Uterus (tissue), 4 donors: ENCODE results near the gene VEZT. TPM values are rescaled to one million over a fixed set of nuclear protein-coding genes. Genes with fewer than 3 reads are reported as not detected.

ENCODE experiments used
- DNase-seq, 2 donors: peaks; one replicate each; pipeline ENCODE4 v3.0.0-alpha.2; 2019 to 2020
- H3K27ac ChIP-seq, 2 donors: fragments of 200-600 bp; sonication (generic); 1 replicate in 1 of 2; 2 replicates in 1 of 2; pipeline ENCODE4 v1.5.1; 2016 to 2018
- H3K27me3 ChIP-seq, 2 donors: fragments of 200-600 bp; sonication (generic); one replicate each; pipeline ENCODE4 v1.5.1; 2018 to 2019; ENCODE audit warnings: control low read depth in 1 of 2
- H3K36me3 ChIP-seq, 2 donors: fragments of 200-600 bp; sonication (generic); one replicate each; pipeline ENCODE4 v1.5.1; 2019; ENCODE audit warnings: control low read depth in 1 of 2
- H3K4me1 ChIP-seq, 2 donors: fragments of 200-600 bp; sonication (generic); one replicate each; pipeline ENCODE4 v1.5.1; 2018 to 2019; ENCODE audit warnings: control low read depth in 1 of 2
- H3K4me3 ChIP-seq, 2 donors: fragments of 200-600 bp; sonication (generic); 1 replicate in 1 of 2; 2 replicates in 1 of 2; pipeline ENCODE4 v1.5.1; 2018 to 2019; ENCODE audit warnings: mild to moderate bottlenecking in 1 of 2
- H3K9me3 ChIP-seq, 2 donors: fragments of 200-600 bp; sonication (generic); one replicate each; pipeline ENCODE4 v1.5.1; 2019; ENCODE audit warnings: control low read depth in 1 of 2
- CTCF ChIP-seq, 4 experiments: fragments of 200-600 bp in 2 of 4; fragments of 450-650 bp in 2 of 4; sonication (generic) in 2 of 4; IDR thresholded peaks; one replicate each; pipeline ENCODE4 v1.5.1; 2016 to 2019; ENCODE audit warnings: antibody characterized with exemption in 4 of 4, mild to moderate bottlenecking in 2 of 4, moderate library complexity in 1 of 4
- POLR2A ChIP-seq, 2 donors: fragments of 450-650 bp; IDR thresholded peaks; one replicate each; pipeline ENCODE4 v1.6.1; 2016; ENCODE audit warnings: antibody characterized with exemption in 2 of 2, mild to moderate bottlenecking in 1 of 2, moderate library complexity in 1 of 2
- intact Hi-C: fragments of 100-400 bp; cut with DNase I; formaldehyde crosslinking; loops from one replicate; pipeline ENCODE4 v1.15.1; 2023; ENCODE audit warnings: low total_unique reads
- total RNA-seq, 4 donors: library from RNA; depleted of rRNA in 3 of 4; stranded (reverse); fragments of >200 nt in 3 of 4; gene quantifications; one replicate each; pipeline versions ENCODE4 v1.1.0 to v1.2.4, GENCODE V29; 2014 to 2023
- donor health status: DM: yes; HTN: yes; CAD: no.

The VEZT gene
- total RNA-seq, 4 donors from 2014 or later: 38.9 to 172 (median 70.7) TPM

GRCh38 chr12:95262808-95263207 is 45.2 kb downstream of the VEZT start:
- TF ChIP-seq POLR2A (IDR thresholded peaks at IDR 0.05) (no peak), CTCF (IDR thresholded peaks at IDR 0.05) (no peak)
- intact Hi-C loops: no loop called here
- peak overlapping the region in 1 of 2 donors; percentile 4 for H3K27ac ChIP-seq
- no peaks in the 10 kb centered on the region for H3K9me3 ChIP-seq
- no peak overlapping the region for H3K4me3 ChIP-seq
- H3K36me3 ChIP-seq: no peaks in the 10 kb centered on the region
- no peaks in the 10 kb centered on the region for H3K27me3 ChIP-seq
- H3K4me1 ChIP-seq: no peaks in the 10 kb centered on the region
- DNase-seq: peak in 1 of 2 donors; percentile 39

- Histone ChIP-seq H3K4me1 (no peaks in the 10 kb centered on the region), H3K27me3 (no peaks in the 10 kb centered on the region), H3K4me3 (no peak overlapping the region), H3K27ac (no peak overlapping the region), H3K9me3 (no peaks in the 10 kb centered on the region), H3K36me3 (no peaks in the 10 kb centered on the region)
- no peak for DNase-seq
- intact Hi-C loops: no loop called here
- TF ChIP-seq POLR2A (IDR thresholded peaks at IDR 0.05) (no peak), CTCF (IDR thresholded peaks at IDR 0.05) (no peak)
Measured at GRCh38 chr12:95265765-95266164, 48.2 kb downstream of the VEZT start.

GRCh38 chr12:95266254-95266653 is 48.6 kb downstream of the VEZT start:
- DNase-seq: no peak
- Histone ChIP-seq H3K27ac (no peak overlapping the region), H3K27me3 (no peaks in the 10 kb centered on the region), H3K36me3 (no peaks in the 10 kb centered on the region), H3K4me3 (no peak overlapping the region), H3K9me3 (no peaks in the 10 kb centered on the region), H3K4me1 (no peaks in the 10 kb centered on the region)
- intact Hi-C loops: no loop called here
- TF ChIP-seq POLR2A (IDR thresholded peaks at IDR 0.05) (no peak), CTCF (IDR thresholded peaks at IDR 0.05) (no peak)

- no peaks in the 10 kb centered on the region for H3K27me3 ChIP-seq
- no peaks in the 10 kb centered on the region for H3K9me3 ChIP-seq
- H3K27ac ChIP-seq: no peak overlapping the region
- H3K36me3 ChIP-seq: no peaks in the 10 kb centered on the region
- H3K4me1 ChIP-seq: no peaks in the 10 kb centered on the region
- H3K4me3 ChIP-seq: no peak overlapping the region
- DNase-seq: no peak
- TF ChIP-seq POLR2A (IDR thresholded peaks at IDR 0.05) (no peak), CTCF (IDR thresholded peaks at IDR 0.05) (no peak)
- intact Hi-C loops: no loop called here
Measured at GRCh38 chr12:95269892-95270291, 52.3 kb downstream of the VEZT start.

- no peaks in the 10 kb centered on the region for H3K27me3 ChIP-seq
- no peak for DNase-seq
- H3K4me3 ChIP-seq: no peak overlapping the region
- no peak overlapping the region for H3K27ac ChIP-seq
- no peak for TF ChIP-seq POLR2A (IDR thresholded peaks at IDR 0.05)
- H3K9me3 ChIP-seq: no peaks in the 10 kb centered on the region
- intact Hi-C loops: no loop called here
- H3K4me1 ChIP-seq: no peaks in the 10 kb centered on the region
- H3K36me3 ChIP-seq: no peaks in the 10 kb centered on the region
Measured at GRCh38 chr12:95271465-95271864, 53.9 kb downstream of the VEZT start.

- intact Hi-C loops: no loop called here
- no peaks in the 10 kb centered on the region for H3K27me3 ChIP-seq
- no peaks in the 10 kb centered on the region for H3K36me3 ChIP-seq
- no peak for DNase-seq
- no peak overlapping the region for H3K4me3 ChIP-seq
- no peaks in the 10 kb centered on the region for H3K9me3 ChIP-seq
- TF ChIP-seq POLR2A (IDR thresholded peaks at IDR 0.05) (no peak), CTCF (IDR thresholded peaks at IDR 0.05) (no peak)
- no peaks in the 10 kb centered on the region for H3K4me1 ChIP-seq
- H3K27ac ChIP-seq: peak overlapping the region in 1 of 2 donors; percentile 19
Measured at GRCh38 chr12:95277139-95277538, 59.5 kb downstream of the VEZT start.
